Measurements from ENCODE around the gene ARFRP1. TPM values are rescaled to one million over a fixed set of nuclear protein-coding genes. Genes with fewer than 3 reads are reported as not detected.
"Not testable (repeated sequence)": the region's sequence is repeated elsewhere in the genome, so short reads cannot be mapped to it uniquely, and the experiment has no call there.

ARFRP1 gene
- total and polyA plus RNA-seq, 2 of the 4 experiments (the other 2 are of a cell fraction) = 25.3 to 36.6 TPM

- H3K23ac ChIP-seq (ENCODE audit: low read depth, low read length); H3K14ac ChIP-seq (replicated peaks; ENCODE audit: low read depth, low read length); H3K4me1 ChIP-seq (ENCODE audit: control insufficient read depth, insufficient read depth, low read length); H3K9ac ChIP-seq (ENCODE audit: low read depth, low read length); dilution Hi-C loops (cut with HindIII; ENCODE audit: low sequenced_read_pairs, unreplicated experiment); H3K18ac ChIP-seq (ENCODE audit: low read depth, low read length); H4K5ac ChIP-seq (ENCODE audit: low read depth, low read length); in situ Hi-C loops (cut with MboI; ENCODE audit: low sequenced_read_pairs); H2BK120ac ChIP-seq (ENCODE audit: low read depth, low read length); H2AK9ac ChIP-seq (replicated peaks; ENCODE audit: low read depth, low read length, poor library complexity); H3K27ac ChIP-seq (ENCODE audit: insufficient read depth, low read length); ATAC-seq (ENCODE audit: low read depth); H2BK15ac ChIP-seq (ENCODE audit: low read depth, low read length); H3K27me3 ChIP-seq (ENCODE audit: control insufficient read depth, insufficient read depth, low read length); H3K56ac ChIP-seq (ENCODE audit: extremely low read depth, insufficient read depth, low read length); H3K9me3 ChIP-seq (ENCODE audit: control insufficient read depth, insufficient read depth, low read length); H3K4ac ChIP-seq (ENCODE audit: low read depth, low read length); H3K9me1 ChIP-seq (ENCODE audit: insufficient read depth, low read length); POLR2A ChIA-PET (ENCODE audit: unreplicated experiment); H3K4me2 ChIP-seq (ENCODE audit: low read depth, low read length); intact Hi-C loops (cut with micrococcal nuclease); H2AFZ ChIP-seq (replicated peaks; ENCODE audit: low read length, poor library complexity); H2BK5ac ChIP-seq (ENCODE audit: low read depth, low read length, poor library complexity, severe bottlenecking); H4K91ac ChIP-seq (ENCODE audit: insufficient read depth, low read depth, low read length); H3K4me3 ChIP-seq (ENCODE audit: insufficient read depth, low read depth, low read length); DNase-seq; H2AK5ac ChIP-seq (ENCODE audit: low read depth, low read length); BruUV-seq (replicated peaks); CTCF ChIA-PET; H2BK20ac ChIP-seq (ENCODE audit: low read depth, low read length); H4K8ac ChIP-seq (ENCODE audit: low read depth in 2 of 2, low read length in 2 of 2); H4K20me1 ChIP-seq (ENCODE audit: insufficient read depth, low read length): not testable (repeated sequence)
- WGBS, 2 experiments (ENCODE audit: extremely low coverage in 2 of 2, insufficient read length in 1 of 2) = 83% methylated on average over 2 of the region's 2 CpGs; no CpG with 5 or more reads in 1 of the 2 experiments
- Histone ChIP-seq H3K36me3 (ENCODE audit: control insufficient read depth, insufficient read depth, low read length) (peaks cover 28% of the 10 kb centered on the region), H3K79me1 (ENCODE audit: low read depth in 1 of 2, low read length in 2 of 2) (peaks cover 28 to 52% of the 10 kb centered on the region in 2 experiments)
These were observed 15.3 kb upstream of the ARFRP1 start for GRCh38 chr20:63722967-63723622.
